Measurements from ENCODE around the gene LBH. TPM values are rescaled to one million over a fixed set of nuclear protein-coding genes. Genes with fewer than 3 reads are reported as not detected.

Gene LBH
- total RNA-seq, 2 experiments from 2014 or later: 127 to 130 TPM

- ChIA-PET CTCF (interaction anchor here (0.7 kb wide), 1 partner anchor 410 kb away, joined by 3 read pairs; no protein-coding TSS in a partner anchor), POLR2A (interaction anchor here (0.7 kb wide), 1 partner anchor 75 kb away, joined by 3 read pairs; no protein-coding TSS in a partner anchor)
- Mint-ChIP-seq H3K27ac (no peak overlapping the region), H3K27me3 (no peaks in the 10 kb centered on the region), H3K9me3 (peaks cover 8% of the 10 kb centered on the region), H3K4me1 (ENCODE audit: low read depth) (peaks cover 28% of the 10 kb centered on the region), H3K36me3 (ENCODE audit: low read depth) (peaks cover 4% of the 10 kb centered on the region), H3K4me3 (no peak overlapping the region)
- TF ChIP-seq CTCF (IDR thresholded peaks at IDR 0.05): no peak
- DNase-seq (no peak), ATAC-seq (no peak)
- intact Hi-C loops (cut with micrococcal nuclease): no loop called here
These were observed 71.8 kb downstream of the LBH start for GRCh38 chr2:30303095-30303494.

GRCh38 chr2:30305235-30305634 is 73.9 kb downstream of the LBH start:
- ATAC-seq (peak; percentile 27), DNase-seq (no peak)
- intact Hi-C loops (cut with micrococcal nuclease): no loop called here
- Mint-ChIP-seq H3K27ac (no peak overlapping the region), H3K4me1 (ENCODE audit: low read depth) (peaks cover 30% of the 10 kb centered on the region), H3K9me3 (peaks cover 8% of the 10 kb centered on the region), H3K27me3 (no peaks in the 10 kb centered on the region), H3K36me3 (ENCODE audit: low read depth) (peaks cover 4% of the 10 kb centered on the region), H3K4me3 (no peak overlapping the region)
- ChIA-PET POLR2A (interaction anchor here (0.6 to 1.2 kb wide), 2 partner anchors 38 to 78 kb away, joined by 3 read pairs; no protein-coding TSS in a partner anchor), CTCF (interaction anchor here (1.5 to 1.6 kb wide), 2 partner anchors 64 to 155 kb away, joined by 3 read pairs; no protein-coding TSS in a partner anchor)
- TF ChIP-seq CTCF (IDR thresholded peaks at IDR 0.05): no peak

- peaks cover 36% of the 10 kb centered on the region for H3K4me1 Mint-ChIP-seq (ENCODE audit: low read depth)
- ATAC-seq (peak; percentile 25), DNase-seq (no peak)
- intact Hi-C loops (cut with micrococcal nuclease): no loop called here
- CTCF ChIA-PET: no interaction called here
- no peak overlapping the region for H3K27ac Mint-ChIP-seq
- POLR2A ChIA-PET: no interaction called here
- H3K4me3 Mint-ChIP-seq: no peak overlapping the region
- TF ChIP-seq CTCF (IDR thresholded peaks at IDR 0.05): no peak
- H3K27me3 Mint-ChIP-seq: no peaks in the 10 kb centered on the region
- H3K36me3 Mint-ChIP-seq (ENCODE audit: low read depth): peaks cover 4% of the 10 kb centered on the region
- peaks cover 8% of the 10 kb centered on the region for H3K9me3 Mint-ChIP-seq
These were observed 75.2 kb downstream of the LBH start for GRCh38 chr2:30306522-30306921.

- ATAC-seq (no peak), DNase-seq (no peak)
- Mint-ChIP-seq H3K9me3 (peaks cover 8% of the 10 kb centered on the region), H3K4me3 (no peak overlapping the region), H3K4me1 (ENCODE audit: low read depth) (peaks cover 43% of the 10 kb centered on the region), H3K27ac (no peak overlapping the region), H3K36me3 (ENCODE audit: low read depth) (peaks cover 4% of the 10 kb centered on the region), H3K27me3 (no peaks in the 10 kb centered on the region)
- ChIA-PET CTCF (interaction anchor here (1.3 kb wide), 1 partner anchor 21 kb away, joined by 3 read pairs; no protein-coding TSS in a partner anchor), POLR2A (interaction anchor here (0.7 kb wide), 1 partner anchor 30 kb away, joined by 3 read pairs; no protein-coding TSS in a partner anchor)
- intact Hi-C loops (cut with micrococcal nuclease): no loop called here
- TF ChIP-seq CTCF (IDR thresholded peaks at IDR 0.05): no peak
These were observed 76.9 kb downstream of the LBH start for GRCh38 chr2:30308280-30308679.

Other genes starting within 250 kb of the LBH start
- gene YPEL5, start 84.5 kb upstream of the LBH start, total RNA-seq: 10 to 100 TPM; 28.0 to 28.4 TPM
- 10 to 100 TPM; 19.0 to 20.5 TPM for gene LCLAT1, start 215.7 kb downstream of the LBH start, total RNA-seq